HCT116 (cell line): Measurements from ENCODE around the gene FURIN. TPM values are rescaled to one million over a fixed set of nuclear protein-coding genes. Genes with fewer than 3 reads are reported as not detected.

Source experiments
- ATAC-seq: fragments of 200-7000 bp; cut with Tn5 transposase; 2 replicates; pipeline ENCODE4 v1.9.1; 2020; ENCODE audit warnings: mild to moderate bottlenecking, moderate library complexity
- BruUV-seq: library from RNA; stranded (reverse); fragments of 400-500 nt; replicated peaks from 2 replicates; lab custom pipeline; 2021; lab: Mats Ljungman, UMichigan
- CTCF ChIA-PET: fragments of 300-600 bp; sonication (Branson Sonifier 250); formaldehyde crosslinking; loops from one replicate; lab custom pipeline; 2021; ENCODE audit warnings: antibody characterized with exemption; lab: Charles Lee
- POLR2A ChIA-PET: fragments of 300-600, 350-600 bp; sonication (Branson Sonifier 250); formaldehyde crosslinking; loops from one replicate; lab custom pipeline; 2021; ENCODE audit warnings: antibody characterized with exemption; lab: Charles Lee
- RAD21 ChIA-PET, 2 experiments: fragments of 300-600 bp; sonication (Branson Sonifier 250); formaldehyde crosslinking; loops; one replicate each; lab custom pipeline; 2023; ENCODE audit warnings: low total read pairs in 2 of 2; ENCODE audit not compliant: uncharacterized antibody in 2 of 2, unreplicated experiment in 2 of 2, low non-redundant PET in 1 of 2; lab: Charles Lee
- DNase-seq: peaks from one replicate; pipeline ENCODE4 v3.0.0-alpha.2; 2010; ENCODE audit warnings: low read depth, low spot score
- H2AFZ ChIP-seq: fragments of 200-600 bp; shearing (Covaris generic), sonication (generic); 2 replicates; pipeline ENCODE4 v1.6.1; 2017; ENCODE audit warnings: low read depth, mixed run types, mixed read lengths, antibody characterized with exemption, low read length; ENCODE audit not compliant: poor library complexity, severe bottlenecking
- H3K27ac ChIP-seq: 2 replicates; pipeline ENCODE4 v1.5.1; 2012; ENCODE audit warnings: low read depth, low read length
- H3K27me3 ChIP-seq: fragments of 200-600 bp; sonication (generic); 2 replicates; pipeline ENCODE4 v1.6.1; 2016; ENCODE audit warnings: mixed run types, low read length, mixed read lengths; ENCODE audit not compliant: insufficient read depth
- H3K36me3 ChIP-seq, 2 experiments: fragments of 200-500 bp in 1 of 2; fragments of 200-600 bp in 1 of 2; sonication (Bioruptor generic) in 1 of 2; sonication (generic) in 1 of 2; 2 replicates each; pipeline versions ENCODE4 v1.5.1 to v1.6.1; 2014 to 2016; ENCODE audit warnings: low read length in 2 of 2, inconsistent platforms in 1 of 2, mixed read lengths in 1 of 2, mixed run types in 1 of 2; ENCODE audit not compliant: insufficient read depth in 2 of 2, control insufficient read depth in 1 of 2
- H3K4me1 ChIP-seq, 2 experiments: fragments of 200-600 bp in 1 of 2; sonication (generic) in 1 of 2; 2 replicates each; pipeline versions ENCODE4 v1.5.1 to v1.6.1; 2012 to 2017; ENCODE audit warnings: low read length in 2 of 2, inconsistent platforms in 1 of 2, mild to moderate bottlenecking in 1 of 2, mixed read lengths in 1 of 2, mixed run types in 1 of 2, moderate library complexity in 1 of 2; ENCODE audit not compliant: insufficient read depth in 2 of 2, control insufficient read depth in 1 of 2
- H3K4me2 ChIP-seq: fragments of 200-600 bp; sonication (generic); 2 replicates; pipeline ENCODE4 v1.6.1; 2017; ENCODE audit warnings: mixed run types, low read length, mixed read lengths
- H3K4me3 ChIP-seq, 2 experiments: fragments of 200-600 bp in 1 of 2; sonication (generic) in 1 of 2; replicated peaks in 1 of 2; 2 replicates each; pipeline ENCODE4 v1.5.1; 2011 to 2016; ENCODE audit warnings: low read length in 2 of 2, control low read depth in 1 of 2, low read depth in 1 of 2, mild to moderate bottlenecking in 1 of 2, mixed read lengths in 1 of 2, mixed run types in 1 of 2
- H3K79me2 ChIP-seq: fragments of 200-600 bp; sonication (generic); 2 replicates; pipeline ENCODE4 v1.6.1; 2017; ENCODE audit warnings: mild to moderate bottlenecking, mixed run types, low read length, moderate library complexity, mixed read lengths; ENCODE audit not compliant: insufficient read depth
- H3K9ac ChIP-seq: fragments of 200-600 bp; sonication (generic); 2 replicates; pipeline ENCODE4 v1.6.1; 2016; ENCODE audit warnings: low read length, mixed read lengths
- H3K9me2 ChIP-seq: fragments of 200-600 bp; sonication (generic), shearing (Covaris generic); 2 replicates; pipeline ENCODE4 v1.6.1; 2017; ENCODE audit warnings: mixed run types, mild to moderate bottlenecking, moderate library complexity; ENCODE audit not compliant: insufficient read depth
- H3K9me3 ChIP-seq, 2 experiments: fragments of 200-500 bp in 1 of 2; fragments of 200-600 bp in 1 of 2; sonication (Bioruptor generic) in 1 of 2; sonication (generic) in 1 of 2; 2 replicates each; pipeline ENCODE4 v1.6.1; 2014 to 2017; ENCODE audit warnings: low read length in 2 of 2, mixed read lengths in 2 of 2, inconsistent platforms in 1 of 2, low read depth in 1 of 2, mild to moderate bottlenecking in 1 of 2, mixed run types in 1 of 2, moderate library complexity in 1 of 2; ENCODE audit not compliant: control insufficient read depth in 1 of 2, insufficient read depth in 1 of 2
- H4K20me1 ChIP-seq: fragments of 200-600 bp; sonication (generic), shearing (Covaris generic); 2 replicates; pipeline ENCODE4 v1.6.1; 2017; ENCODE audit warnings: mixed run types, mild to moderate bottlenecking, moderate library complexity; ENCODE audit not compliant: insufficient read depth
- ATF3 ChIP-seq: IDR thresholded peaks from 2 replicates; pipeline ENCODE4 v1.6.1; 2012
- CBX3 ChIP-seq: IDR thresholded peaks from 2 replicates; pipeline ENCODE4 v1.6.1; 2012; ENCODE audit warnings: low read depth
- ELF1 ChIP-seq: IDR thresholded peaks from 2 replicates; pipeline ENCODE4 v1.6.1; 2012; ENCODE audit warnings: low read depth, borderline replicate concordance
- EZH2phosphoT487 ChIP-seq: fragments of 200-600 bp; IDR thresholded peaks from 2 replicates; pipeline ENCODE4 v1.6.1; 2018; ENCODE audit warnings: antibody characterized with exemption, borderline replicate concordance
- FOSL1 ChIP-seq: IDR thresholded peaks from 2 replicates; pipeline ENCODE4 v1.6.1; 2012; ENCODE audit warnings: low read depth
- JUND ChIP-seq: IDR thresholded peaks from 2 replicates; pipeline ENCODE4 v1.6.1; 2012
- MAX ChIP-seq: IDR thresholded peaks from 2 replicates; pipeline ENCODE4 v1.6.1; 2012
- POLR2A ChIP-seq: IDR thresholded peaks from 2 replicates; pipeline ENCODE4 v1.7.0; 2011; ENCODE audit warnings: borderline replicate concordance; ENCODE audit not compliant: insufficient read depth, insufficient read length; ENCODE audit errors: extremely low read depth
- POLR2AphosphoS5 ChIP-seq: IDR thresholded peaks from 2 replicates; pipeline ENCODE4 v1.6.1; 2011; ENCODE audit warnings: mild to moderate bottlenecking, low read depth, low read length, moderate library complexity
- REST ChIP-seq: IDR thresholded peaks from 2 replicates; pipeline ENCODE4 v1.6.1; 2012; ENCODE audit warnings: low read depth
- SIN3A ChIP-seq: IDR thresholded peaks from 2 replicates; pipeline ENCODE4 v1.6.1; 2012; ENCODE audit warnings: low read depth
- YY1 ChIP-seq: IDR thresholded peaks from 2 replicates; pipeline ENCODE4 v1.6.1; 2011; ENCODE audit warnings: low read length, low read depth, moderate library complexity, mild to moderate bottlenecking; ENCODE audit not compliant: insufficient replicate concordance; ENCODE audit errors: extremely low read depth
- ZBTB33 ChIP-seq: IDR thresholded peaks from 2 replicates; pipeline ENCODE4 v1.6.1; 2011; ENCODE audit warnings: mild to moderate bottlenecking, low read length, moderate library complexity; ENCODE audit not compliant: insufficient replicate concordance; ENCODE audit errors: extremely low read depth
- ZFX ChIP-seq: fragments of 450-650 bp; IDR thresholded peaks from 2 replicates; pipeline ENCODE4 v1.6.1; 2017
- intact Hi-C: fragments of 100-400 bp; cut with micrococcal nuclease; formaldehyde crosslinking; loops from 2 replicates; pipeline ENCODE4 v1.10.0; 2022
- total RNA-seq: library from RNA; stranded (reverse); gene quantifications from one replicate; pipeline ENCODE4 v1.2.1, GENCODE V29; 2021; ENCODE audit not compliant: unreplicated experiment

FURIN gene
- total RNA-seq, 1 experiment from 2014 or later: 42.0 TPM

GRCh38 chr15:90915808-90916440 is 47.5 kb downstream of the FURIN start:
- H4K20me1 ChIP-seq: no peaks in the 10 kb centered on the region
- no peaks in the 10 kb centered on the region for H3K9me3 ChIP-seq
- H3K4me2 ChIP-seq: no peak overlapping the region
- DNase-seq: no peak
- POLR2A ChIA-PET: no interaction called here
- no peak overlapping the region for H3K27ac ChIP-seq
- CTCF ChIA-PET: no interaction called here
- no peak for TF ChIP-seq MAX
- no peak for TF ChIP-seq ZFX
- no peak for TF ChIP-seq POLR2AphosphoS5
- no peak for TF ChIP-seq FOSL1
- no peak for TF ChIP-seq YY1
- TF ChIP-seq EZH2phosphoT487: no peak
- TF ChIP-seq CBX3: no peak
- TF ChIP-seq, all 23 proteins: peak for 0
- H3K36me3 ChIP-seq: peaks cover 2 to 4% of the 10 kb centered on the region in 2 experiments; a peak in 3 of 4 replicates
- BruUV-seq: no TSS peak
- RAD21 ChIA-PET: no interaction called here
- intact Hi-C loops: no loop called here
- ATAC-seq: no peak
- no peak overlapping the region for H2AFZ ChIP-seq
- no peaks in the 10 kb centered on the region for H3K79me2 ChIP-seq
- no peaks in the 10 kb centered on the region for H3K27me3 ChIP-seq
- H3K4me1 ChIP-seq: no peaks in the 10 kb centered on the region
- H3K9me2 ChIP-seq: no peaks in the 10 kb centered on the region
- no peak overlapping the region for H3K4me3 ChIP-seq
- no peak overlapping the region for H3K9ac ChIP-seq

- H3K9ac ChIP-seq: no peak overlapping the region
- ChIA-PET RAD21 (no interaction called here), POLR2A (no interaction called here), CTCF (no interaction called here)
- TF ChIP-seq JUND (no peak), ELF1 (no peak), REST (no peak), POLR2A (no peak), ZBTB33 (no peak), ATF3 (no peak), SIN3A (no peak), CBX3 (no peak)
- no peaks in the 10 kb centered on the region for H3K27me3 ChIP-seq
- H3K4me1 ChIP-seq: no peaks in the 10 kb centered on the region
- H3K9me2 ChIP-seq: no peaks in the 10 kb centered on the region
- intact Hi-C loops: no loop called here
- H3K9me3 ChIP-seq: no peaks in the 10 kb centered on the region
- no peak overlapping the region for H3K4me3 ChIP-seq
- no peak overlapping the region for H3K4me2 ChIP-seq
- H3K79me2 ChIP-seq: no peaks in the 10 kb centered on the region
- peaks cover 2 to 4% of the 10 kb centered on the region in 2 experiments; a peak in 3 of 4 replicates for H3K36me3 ChIP-seq
- H4K20me1 ChIP-seq: no peaks in the 10 kb centered on the region
- BruUV-seq: no TSS peak
- no peak overlapping the region for H3K27ac ChIP-seq
- H2AFZ ChIP-seq: no peak overlapping the region
- DNase-seq: no peak
- ATAC-seq: no peak
These were observed 48.1 kb downstream of the FURIN start for GRCh38 chr15:90916461-90916860.
